HG03108 (cell line): Measurements from ENCODE around the gene SPART.
"Not testable (repeated sequence)": the region's sequence is repeated elsewhere in the genome, so short reads cannot be mapped to it uniquely, and the experiment has no call there.

Source experiments
- ATAC-seq: cut with Tn5 transposase; IDR thresholded peaks from one replicate; pipeline ENCODE4 v1.9.1; 2021; ENCODE audit warnings: moderate library complexity; ENCODE audit not compliant: unreplicated experiment

SPART gene

DNA sequence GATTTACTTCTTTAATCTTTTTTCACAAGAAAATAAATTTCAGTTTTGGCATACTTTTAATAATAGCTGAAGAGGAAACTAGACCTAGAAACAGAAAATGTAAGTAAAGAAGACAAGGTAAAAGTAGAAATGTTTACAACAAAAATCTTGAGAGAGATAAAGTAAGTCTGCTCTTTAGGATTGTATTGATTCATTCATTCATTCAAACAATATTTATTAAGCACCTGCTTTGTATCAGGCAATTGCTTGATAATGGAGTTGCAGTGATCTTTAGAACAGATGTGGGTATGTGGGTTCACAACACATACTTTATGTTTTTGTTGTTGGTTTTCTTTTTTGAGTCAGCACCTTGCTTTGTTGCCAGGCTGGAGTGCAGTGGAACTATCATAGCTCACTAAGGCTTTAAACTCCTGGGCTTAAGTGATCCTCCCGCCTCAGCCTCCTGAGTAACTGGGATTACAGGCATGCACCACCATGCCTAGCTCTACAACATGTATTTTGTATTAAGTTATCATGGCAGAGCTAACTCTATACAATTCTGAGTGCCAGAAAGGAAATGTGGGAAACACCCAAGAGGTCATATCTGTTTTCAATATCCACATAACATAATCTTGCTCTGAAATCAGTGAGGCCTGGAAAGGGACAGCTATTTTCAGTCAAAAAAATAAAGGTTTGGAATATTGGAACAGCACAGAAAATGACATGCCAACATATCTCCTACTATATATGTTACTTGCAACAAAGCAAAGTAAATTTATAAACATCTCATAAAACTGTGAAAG, 8.8 kb upstream of the SPART start:
- ATAC-seq = no peak

DNA sequence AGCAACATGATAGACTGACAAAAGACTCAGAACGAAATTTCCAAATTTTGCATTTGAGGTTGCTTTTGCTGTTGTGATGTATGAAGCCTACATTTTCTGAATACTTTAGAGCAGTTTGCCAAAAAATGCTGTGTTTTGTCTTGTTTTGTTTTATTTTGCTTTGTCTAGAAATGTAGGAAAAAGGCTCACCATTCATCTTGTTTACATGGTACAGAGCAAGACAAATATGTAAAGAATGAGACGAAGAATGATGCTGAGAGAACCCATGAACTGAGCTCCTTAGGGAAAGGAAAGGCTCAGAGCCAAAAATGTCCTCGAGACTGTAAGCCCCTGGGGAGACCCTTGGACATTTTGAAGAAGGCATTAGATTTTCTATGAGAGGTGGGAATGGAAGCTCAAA, 6.8 kb upstream of the SPART start:
- ATAC-seq = no peak

DNA sequence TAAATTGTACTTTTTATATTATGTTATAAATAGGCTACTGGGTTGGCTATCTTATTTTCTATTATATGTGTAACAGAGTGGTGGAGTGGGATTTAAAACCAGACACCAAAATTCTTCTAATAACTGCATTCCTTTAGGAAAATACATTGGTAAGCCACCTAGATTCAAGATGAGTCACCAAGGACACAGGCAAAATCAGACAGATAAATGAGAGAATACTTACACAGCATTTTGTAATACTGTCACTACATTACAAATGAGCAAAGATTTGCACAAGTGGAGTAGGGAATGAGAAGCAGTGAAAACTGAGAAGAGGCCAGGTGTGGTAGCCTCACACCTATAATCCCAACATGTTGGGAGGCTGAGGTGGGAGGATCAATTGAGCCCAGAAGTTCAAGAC, 6.2 kb upstream of the SPART start:
- no peak for ATAC-seq

DNA sequence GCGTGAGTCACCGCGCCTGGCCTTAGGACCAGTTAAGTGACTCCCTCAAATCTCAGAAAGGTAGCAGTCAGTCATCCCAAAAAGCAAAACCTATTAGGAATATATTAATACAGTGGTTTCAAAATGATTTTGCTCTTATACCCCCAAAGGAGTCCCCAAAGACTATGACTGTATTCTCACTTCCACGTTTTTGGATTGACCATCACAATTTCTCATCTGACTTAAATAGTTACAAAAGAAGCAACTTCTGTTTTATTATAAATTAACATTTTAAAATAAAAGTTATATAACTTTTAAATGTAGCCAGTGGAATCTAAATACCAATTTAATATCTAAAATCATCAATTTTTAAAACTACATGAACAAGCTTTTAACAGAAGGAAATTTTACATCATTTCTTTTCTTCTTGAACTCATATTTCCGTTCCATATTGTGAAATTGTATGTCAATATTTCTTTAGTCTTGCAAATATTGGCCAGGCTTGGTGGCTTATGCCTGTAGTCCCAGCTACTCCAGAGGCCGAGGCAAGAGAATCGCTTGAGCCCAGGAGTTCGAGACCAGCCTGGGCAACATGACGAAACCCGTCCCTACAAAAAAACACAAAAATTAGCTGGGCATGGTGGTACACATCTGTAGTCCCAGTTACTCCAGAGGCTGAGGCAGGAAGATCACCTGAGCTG, 1.5 kb upstream of the SPART start:
- ATAC-seq = no peak

DNA sequence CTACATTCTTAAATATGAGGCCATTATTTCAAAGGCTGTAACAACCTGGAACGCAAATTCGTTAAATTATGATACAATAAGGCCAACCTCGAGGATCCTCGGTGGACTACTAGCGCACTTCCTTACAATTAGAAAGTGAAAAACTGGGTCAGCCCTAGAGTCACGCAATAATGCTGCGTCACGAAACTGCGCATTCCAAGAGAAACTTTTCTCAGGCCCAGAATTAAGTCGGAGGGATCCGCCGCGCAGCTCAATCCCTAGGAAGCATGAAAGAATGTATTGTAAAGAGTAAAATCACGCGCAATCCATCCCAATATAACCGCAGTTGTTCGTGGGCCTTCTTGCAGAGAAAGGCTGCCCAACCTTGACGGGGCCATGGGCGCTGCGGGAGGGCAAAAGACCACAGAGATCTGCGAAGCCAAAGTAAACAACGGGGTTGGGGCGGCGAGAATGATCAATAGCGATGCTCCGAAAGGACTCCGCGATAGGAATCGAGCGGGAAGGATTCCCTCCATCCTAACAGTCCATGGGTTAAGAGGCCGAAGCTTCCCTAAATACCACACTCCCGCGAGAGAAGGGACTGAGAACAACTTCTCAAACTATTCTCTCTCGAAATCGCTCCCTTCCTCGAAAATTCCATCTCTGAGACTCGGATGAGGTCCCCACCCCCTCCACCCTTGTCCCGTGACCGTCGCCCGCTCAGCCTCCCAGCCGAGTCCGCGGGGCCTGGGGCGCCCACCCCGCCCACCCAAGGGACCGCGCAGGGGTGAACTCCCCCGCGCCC, 564 bp downstream of the SPART start:
- ATAC-seq = no peak

DNA sequence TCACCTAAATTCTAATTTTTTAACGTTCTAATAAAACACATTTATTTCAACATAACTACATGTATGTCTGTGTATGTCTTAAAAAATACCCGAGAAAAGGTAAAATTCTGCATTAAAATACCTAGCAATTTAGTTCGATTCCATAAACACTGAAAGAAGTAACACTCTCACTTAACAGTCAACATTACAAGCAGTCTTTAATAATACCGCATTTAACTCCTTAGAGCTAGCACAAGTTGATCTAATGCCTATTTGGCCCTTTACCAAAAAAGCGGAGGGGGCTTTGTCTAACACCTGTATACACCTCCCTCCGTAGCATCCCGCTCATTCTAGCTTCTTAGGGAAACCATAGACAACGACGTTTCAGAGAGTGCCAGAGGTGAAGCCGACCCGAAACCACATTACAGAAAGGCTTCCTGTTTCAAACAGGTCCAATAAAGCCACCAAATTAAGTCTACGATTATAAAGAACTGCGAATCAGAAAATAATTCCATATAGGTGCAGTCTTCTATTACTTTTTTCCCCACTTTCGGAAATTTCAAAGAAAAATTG, 1.2 kb downstream of the SPART start:
- no peak for ATAC-seq

DNA sequence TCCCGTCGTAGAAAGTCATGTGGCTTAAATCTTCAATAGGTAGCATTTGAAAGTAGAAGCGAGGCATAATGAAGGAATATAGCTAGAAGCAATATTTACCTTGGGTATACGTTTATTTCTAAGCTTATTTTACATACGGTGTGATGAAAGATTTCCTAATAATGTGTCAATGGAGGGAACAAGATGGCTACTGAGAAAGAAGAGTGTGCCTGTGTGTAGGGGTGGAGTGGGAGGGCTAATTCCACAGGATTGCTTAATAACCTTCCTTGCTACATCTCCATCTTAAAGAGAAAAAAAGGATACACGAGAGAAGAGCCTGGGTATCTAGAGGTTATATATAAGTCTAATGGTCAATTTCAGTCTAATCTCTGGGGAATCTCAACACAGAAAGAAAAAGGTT, 2.0 kb downstream of the SPART start:
- no peak for ATAC-seq

DNA sequence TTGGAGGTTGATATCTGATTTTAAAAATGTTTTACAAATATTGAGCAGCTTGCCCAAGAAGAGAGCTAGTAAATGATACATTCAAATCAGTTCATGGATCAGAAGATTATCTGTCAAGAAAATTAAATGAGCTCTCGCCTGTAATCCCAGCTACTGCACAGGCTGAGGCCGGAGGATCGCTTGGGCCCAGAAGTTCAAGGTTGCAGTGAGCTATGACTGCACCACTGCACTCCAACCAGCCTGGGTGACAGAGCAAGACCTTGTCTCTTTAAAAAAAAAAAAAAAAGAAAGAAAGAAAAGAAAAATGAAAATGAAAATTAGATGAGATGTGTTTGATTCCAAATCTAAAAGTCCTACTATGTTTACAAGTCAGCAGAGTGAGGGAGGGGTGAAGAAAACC, 2.4 kb downstream of the SPART start:
- no peak for ATAC-seq

DNA sequence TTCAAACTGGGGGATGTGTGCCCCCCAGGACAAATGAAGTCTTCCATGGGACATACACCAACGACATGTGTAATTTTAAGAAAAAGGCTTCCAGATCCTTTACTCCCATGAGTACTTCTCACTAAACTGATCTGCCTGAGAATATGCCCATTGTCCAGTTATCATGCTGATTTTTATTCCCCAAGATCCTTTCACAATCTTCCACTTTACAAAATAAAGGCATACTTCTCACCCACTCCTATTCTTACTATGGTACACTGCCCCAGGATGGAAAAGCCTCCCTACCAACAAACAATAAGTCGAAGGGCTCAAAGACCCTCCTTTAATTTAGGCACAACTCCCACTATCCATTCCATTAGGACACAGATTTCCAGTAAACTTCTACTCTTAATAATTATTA, 3.5 kb downstream of the SPART start:
- no peak for ATAC-seq

DNA sequence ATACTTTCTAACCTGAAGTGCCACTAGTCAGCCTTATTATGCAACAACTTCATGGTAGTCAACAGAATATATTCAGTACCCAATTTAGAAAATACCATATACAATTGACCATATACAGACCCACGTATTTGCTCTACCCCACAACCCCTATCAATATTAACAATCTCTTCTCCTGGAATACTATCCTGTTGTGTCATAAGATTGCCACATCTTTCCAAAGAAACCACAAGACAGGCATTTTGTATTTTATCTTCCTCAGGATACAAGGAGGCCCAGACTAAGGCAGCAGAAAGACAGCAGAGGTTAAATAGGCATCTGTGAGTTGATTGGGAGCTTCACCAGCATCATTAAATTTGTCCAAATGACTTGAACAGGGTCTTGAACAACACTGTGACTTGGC, 4.5 kb downstream of the SPART start:
- ATAC-seq = no peak

DNA sequence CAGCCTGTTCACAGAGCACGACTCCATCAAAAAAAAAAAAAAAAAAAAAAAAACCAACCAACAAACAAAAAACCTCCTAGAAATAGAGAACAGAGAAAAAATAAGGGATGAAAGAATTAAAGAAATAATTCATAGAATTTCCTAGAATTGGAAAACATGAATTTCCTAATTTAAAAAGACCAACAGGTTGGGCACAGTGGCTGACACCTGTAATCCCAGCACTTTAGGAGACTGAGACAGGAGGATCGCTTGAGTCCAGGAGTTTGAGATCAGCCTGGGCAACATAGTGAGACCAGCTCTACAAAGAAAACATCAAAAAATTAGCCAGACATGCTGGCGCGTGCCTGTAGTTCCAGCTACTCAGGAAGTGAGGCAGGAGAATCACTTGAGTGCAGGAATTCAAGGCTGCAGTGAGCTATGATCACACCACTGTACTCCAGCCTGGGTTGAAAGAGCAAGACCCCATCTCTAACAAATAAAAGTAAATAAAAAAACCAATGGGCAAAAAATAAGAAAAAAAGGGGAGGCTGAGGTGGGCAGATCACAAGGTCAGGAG, 6.5 kb downstream of the SPART start:
- ATAC-seq = no peak

DNA sequence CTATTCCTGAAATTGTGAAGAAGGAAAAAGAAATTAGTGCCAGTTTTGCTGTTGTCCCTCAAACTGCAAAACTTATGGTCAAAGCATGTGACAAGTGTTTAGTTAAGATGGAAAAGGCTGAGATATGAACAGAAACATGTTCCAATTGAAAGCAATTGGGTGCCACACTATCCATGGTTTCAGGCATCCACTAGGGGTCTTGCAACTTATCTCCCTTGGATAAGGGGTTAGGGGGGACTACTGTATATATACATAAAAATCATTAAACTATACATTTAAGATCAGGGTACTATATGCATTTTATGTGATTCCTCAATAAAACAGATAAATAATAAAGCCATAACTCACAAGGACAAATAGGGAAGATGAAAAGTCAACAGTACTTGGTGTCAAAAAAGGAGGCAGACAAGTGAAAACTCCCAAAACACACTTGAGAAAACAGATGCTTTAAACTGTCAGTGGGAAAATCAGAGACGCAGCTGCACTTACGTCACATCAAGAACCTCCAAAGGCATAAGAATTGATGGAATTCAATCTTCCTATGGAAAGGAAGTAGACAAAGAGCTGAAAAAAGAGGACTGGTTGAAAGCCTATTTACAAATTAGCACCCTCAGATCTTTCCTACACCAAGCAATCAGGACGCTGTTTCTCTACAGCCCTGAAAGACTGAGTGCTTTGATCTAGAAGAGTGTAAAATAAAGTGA, 8.1 kb downstream of the SPART start:
- ATAC-seq = no peak

DNA sequence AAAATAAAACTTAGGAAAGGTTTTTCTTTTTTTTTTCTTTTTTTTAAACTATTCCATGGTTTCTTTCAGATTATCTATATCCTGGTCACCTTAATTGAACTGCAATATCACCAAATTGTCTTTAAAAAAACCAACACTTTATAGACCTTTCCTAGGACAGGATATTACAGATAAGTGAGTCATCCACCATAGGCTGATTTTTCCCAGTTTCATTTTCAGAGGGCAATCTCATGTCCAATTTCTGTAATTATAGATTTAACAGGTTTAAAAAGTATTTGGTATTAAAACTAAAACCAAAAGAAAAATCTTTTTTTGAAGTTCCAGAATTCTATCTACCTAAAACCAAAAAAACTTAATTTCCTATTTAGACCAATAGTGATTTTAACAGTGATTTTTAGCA, 13.2 kb downstream of the SPART start:
- ATAC-seq = no peak

DNA sequence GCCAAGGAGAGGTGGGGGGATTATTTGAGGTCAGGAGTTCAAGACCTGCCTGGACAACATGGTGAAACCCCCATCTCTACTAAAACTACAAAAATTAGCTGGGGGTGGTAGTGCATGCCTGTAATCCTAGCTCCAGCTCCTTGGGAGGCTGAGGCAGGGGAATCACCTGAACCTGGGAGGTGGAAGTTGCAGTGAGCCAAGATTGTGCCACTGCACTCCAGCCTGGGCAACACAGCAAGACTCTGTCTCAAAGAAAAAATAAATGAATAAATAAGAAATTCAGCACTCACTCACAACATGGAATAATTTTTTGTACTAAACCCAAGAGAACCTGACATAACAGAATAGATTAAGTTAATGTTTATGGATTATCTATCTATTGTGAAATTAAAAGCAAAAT, 13.9 kb downstream of the SPART start:
- not testable (repeated sequence) for ATAC-seq

DNA sequence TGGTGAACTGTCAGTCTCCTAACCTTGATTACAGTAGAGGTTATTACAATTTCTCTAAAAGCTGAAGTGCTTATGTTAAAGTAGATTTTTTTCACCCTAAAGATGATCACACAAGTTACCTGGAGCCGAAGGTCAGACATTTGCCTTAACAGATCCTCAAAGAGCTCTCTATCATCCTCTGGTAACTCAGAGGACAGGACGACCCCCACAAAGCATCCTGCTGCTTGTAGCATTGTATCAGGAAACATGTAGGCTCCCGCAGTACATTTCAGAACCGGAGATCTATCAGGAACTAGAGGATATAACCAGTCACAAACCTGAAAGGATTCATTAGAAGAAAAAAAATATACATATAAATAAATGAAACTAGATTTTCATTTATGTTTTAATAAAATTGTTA, 14.9 kb downstream of the SPART start:
- no peak for ATAC-seq

DNA sequence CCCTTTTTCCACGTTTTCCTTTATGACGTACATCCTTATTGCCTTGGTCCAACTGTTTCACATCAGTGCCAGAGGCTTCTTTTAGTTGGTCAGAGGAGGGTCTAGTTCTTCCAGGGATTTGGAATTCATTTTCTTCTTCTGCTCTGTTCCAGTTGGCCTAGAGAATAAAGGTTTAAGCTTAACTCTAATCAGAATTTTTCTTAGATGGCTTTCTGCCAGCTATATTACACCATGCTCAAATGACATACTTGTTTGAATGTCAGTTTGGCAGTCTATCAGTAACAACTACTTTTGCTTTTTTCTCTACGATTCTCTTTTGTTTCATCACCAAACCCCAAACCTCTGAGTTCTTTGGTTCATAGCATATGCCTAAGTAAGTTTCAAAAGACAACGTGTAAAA, 16.8 kb downstream of the SPART start:
- ATAC-seq = no peak

DNA sequence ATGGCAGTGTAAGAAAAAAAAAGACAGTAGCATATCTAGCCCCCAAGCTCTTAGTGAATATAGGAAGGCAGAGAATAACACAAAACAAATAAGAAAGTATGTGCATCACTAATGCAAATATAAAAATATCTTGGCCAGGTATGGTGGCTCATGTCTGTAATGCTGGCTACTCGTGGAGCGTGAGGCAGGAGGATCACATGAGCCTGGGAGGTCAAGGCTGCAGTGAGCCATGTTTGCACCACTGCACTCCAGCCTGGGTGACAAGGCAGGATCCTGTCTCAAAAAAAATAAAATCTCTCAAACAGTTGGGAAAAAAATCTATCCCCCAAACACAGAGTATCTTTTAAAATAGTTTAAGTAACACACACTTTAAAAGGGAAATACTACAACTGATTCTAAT, 17.4 kb downstream of the SPART start:
- no peak for ATAC-seq

DNA sequence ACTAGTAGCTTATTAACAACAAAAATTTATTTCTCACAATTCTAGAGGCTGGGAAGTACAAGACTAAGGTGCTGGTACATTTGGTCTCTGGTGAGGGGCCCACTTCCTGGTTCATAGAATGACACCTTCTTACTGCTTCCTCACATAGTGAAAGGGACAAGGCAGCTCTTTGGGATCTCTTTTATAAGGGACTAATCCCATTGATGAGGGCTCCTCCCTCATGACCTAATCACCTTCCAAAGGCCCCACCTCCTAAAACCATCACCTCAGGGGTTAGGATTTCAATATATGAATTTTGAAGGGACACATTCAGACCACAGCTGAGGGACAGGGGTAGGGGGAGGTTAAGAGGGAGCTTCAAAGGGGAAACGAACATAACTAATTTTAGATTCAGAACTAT, 20.3 kb downstream of the SPART start:
- ATAC-seq = no peak

DNA sequence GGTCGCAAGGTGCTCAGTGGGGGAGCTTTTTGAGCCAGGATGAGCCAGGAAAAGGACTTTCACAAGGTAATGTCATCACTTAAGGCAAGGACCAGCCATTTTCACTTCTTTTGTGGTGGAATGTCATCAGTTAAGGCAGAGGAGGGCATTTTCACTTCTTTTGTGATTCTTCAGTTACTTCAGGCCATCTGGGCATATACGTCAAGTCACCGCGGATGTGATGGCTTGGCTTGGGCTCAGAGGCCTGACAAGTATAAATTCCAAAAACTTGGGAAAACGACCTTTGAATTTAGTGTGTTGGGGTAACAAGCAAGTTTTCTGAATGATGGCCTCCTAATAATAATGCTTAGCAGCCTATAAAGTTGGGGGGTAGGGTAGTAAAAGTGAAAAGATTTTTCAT, 21.3 kb downstream of the SPART start:
- ATAC-seq = not testable (repeated sequence)

DNA sequence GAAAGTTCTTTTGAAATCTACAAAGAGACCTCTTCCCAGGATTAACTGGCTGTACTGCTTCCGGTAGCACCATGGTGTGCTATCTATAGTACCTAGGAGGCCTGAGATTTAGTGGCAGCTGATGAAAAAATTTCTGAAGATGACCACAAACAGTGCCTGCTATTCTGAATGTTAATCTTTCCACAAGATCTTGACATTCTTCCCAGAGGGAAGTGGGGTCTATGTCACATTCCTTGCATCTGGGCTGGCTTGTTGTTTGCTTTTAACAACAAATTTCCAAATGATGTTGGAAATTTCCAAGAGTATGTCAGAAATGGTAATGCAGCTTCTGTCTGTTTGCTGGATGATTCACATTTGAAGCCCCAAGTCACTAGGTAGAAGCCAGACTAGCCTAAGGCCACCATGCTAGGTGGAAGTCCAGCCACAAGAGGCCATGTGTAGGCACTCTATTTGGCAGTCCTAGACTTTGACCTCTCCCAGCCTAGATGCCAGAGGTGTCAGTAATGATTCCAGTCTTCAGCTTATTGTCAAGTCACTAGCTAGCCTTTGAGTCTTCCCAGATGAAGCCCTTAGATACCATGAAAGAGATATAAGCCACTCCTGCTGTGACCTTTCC, 22.1 kb downstream of the SPART start:
- ATAC-seq = no peak
